A549 treated with Mapracorat at 1 μM for 4 hours (cell line): Measurements from ENCODE around the gene VCAN. TPM values are rescaled to one million over a fixed set of nuclear protein-coding genes. Genes with fewer than 3 reads are reported as not detected.

Experiments used
- total RNA-seq: library from RNA; stranded (reverse); fragments of 200-300 nt; extraction: Qiagen RNA extraction; gene quantifications from 5 replicates; pipeline ENCODE4 v1.2.3, GENCODE V29; 2022

The VCAN gene
- 8.1 to 13.7 TPM (median 10.5 TPM) in 5 replicates for total RNA-seq

DNA sequence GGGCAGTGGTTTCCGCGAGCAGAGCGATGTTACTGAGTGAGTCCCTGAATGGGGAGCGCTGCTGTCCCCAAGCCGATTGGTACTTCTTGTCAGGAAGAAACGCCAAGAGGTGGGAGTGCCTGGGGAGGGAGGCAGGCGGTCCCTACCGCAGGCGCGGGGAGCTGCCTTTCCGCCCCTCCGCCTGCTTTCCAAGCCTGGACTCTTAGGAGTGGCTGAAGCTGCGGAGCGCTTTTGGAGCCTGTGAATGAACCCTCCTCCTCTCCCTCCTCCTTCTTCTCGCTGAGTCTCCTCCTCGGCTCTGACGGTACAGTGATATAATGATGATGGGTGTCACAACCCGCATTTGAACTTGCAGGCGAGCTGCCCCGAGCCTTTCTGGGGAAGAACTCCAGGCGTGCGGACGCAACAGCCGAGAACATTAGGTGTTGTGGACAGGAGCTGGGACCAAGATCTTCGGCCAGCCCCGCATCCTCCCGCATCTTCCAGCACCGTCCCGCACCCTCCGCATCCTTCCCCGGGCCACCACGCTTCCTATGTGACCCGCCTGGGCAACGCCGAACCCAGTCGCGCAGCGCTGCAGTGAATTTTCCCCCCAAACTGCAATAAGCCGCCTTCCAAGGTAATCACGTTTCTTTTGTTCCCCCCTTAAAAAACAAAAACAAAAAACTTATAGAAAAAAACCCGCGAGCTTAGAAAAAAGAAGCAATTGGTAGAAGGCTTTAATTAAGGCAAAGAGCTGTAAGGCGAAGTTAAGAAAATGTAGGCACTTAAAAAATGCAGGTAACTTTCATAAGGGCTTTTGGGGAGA is at the start of gene VCAN:
TSS of gene VCAN (plus strand) at position 340 of the 808 bp plus-strand sequence. CDS start 11,775 bp downstream, outside the sequence.

Other genes with a start within 250 kb of the VCAN start
- gene HAPLN1, start 249.1 kb downstream of the VCAN start, total RNA-seq, result not detected in 5 replicates